ENCODE data around the gene FCGR2B. TPM values are rescaled to one million over a fixed set of nuclear protein-coding genes. Genes with fewer than 3 reads are reported as not detected.
A peak's percentile ranks its signal among the peaks of the same experiment; 100 is the strongest.
"Not testable (repeated sequence)": the region's sequence is repeated elsewhere in the genome, so short reads cannot be mapped to it uniquely, and the experiment has no call there.

The FCGR2B gene
- total RNA-seq, 2 donors from 2014 or later, result not detected

- Mint-ChIP-seq H3K4me3 (peak overlapping the region; percentile 4 to 44), H3K4me1 (ENCODE audit: low read depth) (peaks cover 23% of the 10 kb centered on the region), H3K27ac (peak overlapping the region; percentile 21)
- peak; percentile 88 to 89 for ATAC-seq (replicated peaks in 1 of 2)
- not testable (repeated sequence) for H3K9me3 Mint-ChIP-seq; H3K27me3 Mint-ChIP-seq (ENCODE audit: low read depth); H3K36me3 Mint-ChIP-seq (ENCODE audit: insufficient read depth in 2 of 2)
- DNase-seq, result peak in 1 of 2 donors; percentile 23
Observed at GRCh38 chr1:161636189-161636782, 26.7 kb upstream of the FCGR2B start.

DNA sequence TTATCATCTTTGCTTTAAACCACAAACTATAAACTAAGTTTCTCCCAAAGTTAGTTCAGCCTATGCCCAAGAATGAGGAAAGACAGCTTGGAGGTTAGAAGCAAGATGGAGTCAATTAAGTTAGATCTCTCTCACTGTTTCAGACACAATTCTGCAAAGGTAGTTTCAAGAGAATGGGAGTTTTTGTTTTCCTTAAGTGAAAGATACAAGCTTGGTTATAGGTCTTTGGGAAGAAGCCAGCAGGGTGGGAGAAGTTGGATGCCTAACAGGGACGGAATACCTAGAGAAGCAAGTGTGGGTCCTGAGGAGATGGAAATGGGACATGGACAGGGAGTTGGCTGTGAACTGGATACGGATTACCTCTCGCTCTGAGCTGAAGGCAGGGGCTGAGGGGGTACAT is 26.0 kb upstream of the FCGR2B start:
- not testable (repeated sequence) for H3K27me3 Mint-ChIP-seq (ENCODE audit: low read depth); DNase-seq; H3K9me3 Mint-ChIP-seq; ATAC-seq (replicated peaks in 1 of 2); H3K4me3 Mint-ChIP-seq; H3K27ac Mint-ChIP-seq; H3K36me3 Mint-ChIP-seq (ENCODE audit: insufficient read depth in 2 of 2)
- H3K4me1 Mint-ChIP-seq (ENCODE audit: low read depth), result peaks cover 24% of the 10 kb centered on the region

DNA sequence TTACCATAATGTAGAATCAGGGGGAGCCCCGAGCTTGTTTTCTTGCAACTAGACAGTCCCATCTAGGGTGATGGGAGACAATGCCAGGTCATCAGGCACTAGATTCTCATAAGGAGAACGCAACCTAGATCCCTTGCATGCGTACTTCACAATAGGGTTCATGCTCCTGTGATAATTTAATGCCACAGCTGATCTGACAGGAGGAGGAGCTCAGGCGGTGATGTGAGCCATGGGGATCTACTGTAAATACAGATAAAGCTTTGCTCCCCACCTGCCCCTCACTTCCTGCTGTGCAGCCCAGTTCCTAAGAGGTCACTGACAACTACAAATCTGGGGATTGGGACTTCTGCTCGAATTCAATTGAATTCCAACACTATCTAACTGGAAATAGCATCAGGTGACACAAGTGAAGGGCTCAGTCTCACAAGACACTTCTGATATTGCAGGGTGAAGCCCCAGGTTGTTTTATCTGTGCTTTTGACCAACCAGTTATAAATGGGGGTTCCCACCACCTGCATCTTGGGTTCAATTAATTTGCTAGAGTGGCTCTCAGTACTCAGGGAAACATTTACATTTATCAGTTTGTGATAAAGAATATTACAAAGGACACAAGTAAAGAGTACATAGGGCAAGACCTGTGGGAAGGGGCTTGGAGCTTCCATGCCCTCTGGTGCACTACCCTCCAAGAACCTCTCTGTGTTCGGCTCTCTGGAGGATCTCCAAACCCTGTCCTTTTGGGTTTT is 24.5 kb upstream of the FCGR2B start:
- H3K9me3 Mint-ChIP-seq; H3K27ac Mint-ChIP-seq; DNase-seq; H3K4me3 Mint-ChIP-seq; H3K36me3 Mint-ChIP-seq (ENCODE audit: insufficient read depth in 2 of 2); H3K27me3 Mint-ChIP-seq (ENCODE audit: low read depth); ATAC-seq (replicated peaks in 1 of 2): not testable (repeated sequence)
- H3K4me1 Mint-ChIP-seq (ENCODE audit: low read depth), result peaks cover 32% of the 10 kb centered on the region

GRCh38 chr1:161639203-161639602 is 23.7 kb upstream of the FCGR2B start:
- H3K27ac Mint-ChIP-seq; H3K36me3 Mint-ChIP-seq (ENCODE audit: insufficient read depth in 2 of 2); DNase-seq; H3K4me3 Mint-ChIP-seq; H3K9me3 Mint-ChIP-seq; ATAC-seq (replicated peaks in 1 of 2); H3K27me3 Mint-ChIP-seq (ENCODE audit: low read depth): not testable (repeated sequence)
- H3K4me1 Mint-ChIP-seq (ENCODE audit: low read depth), result peaks cover 32% of the 10 kb centered on the region

DNA sequence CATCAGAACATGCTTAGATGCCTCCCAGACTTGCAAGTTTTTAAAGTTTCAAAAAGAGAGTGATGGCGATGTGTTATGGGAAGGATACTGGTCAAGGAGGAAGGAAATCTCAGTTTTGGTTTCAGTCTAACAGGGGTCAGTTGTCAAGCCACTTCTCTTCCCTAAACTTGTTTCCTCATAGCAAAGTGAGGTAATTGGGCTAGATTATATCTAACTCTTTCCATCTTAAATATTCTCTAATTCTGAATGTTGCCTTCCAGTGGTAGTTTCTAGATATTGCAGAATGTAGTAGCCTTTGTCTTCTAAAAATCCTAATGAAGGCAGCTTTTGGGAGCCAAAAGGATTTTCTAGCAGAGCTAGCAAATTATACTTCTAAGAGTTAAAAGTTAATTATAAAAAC is 20.2 kb upstream of the FCGR2B start:
- not testable (repeated sequence) for DNase-seq; H3K27ac Mint-ChIP-seq; H3K36me3 Mint-ChIP-seq (ENCODE audit: insufficient read depth in 2 of 2); H3K9me3 Mint-ChIP-seq; H3K4me3 Mint-ChIP-seq
- ATAC-seq (replicated peaks in 1 of 2), result peak in 1 of 2 donors; percentile 43
- H3K27me3 Mint-ChIP-seq (ENCODE audit: low read depth), result peaks cover 22% of the 10 kb centered on the region
- peaks cover 14% of the 10 kb centered on the region for H3K4me1 Mint-ChIP-seq (ENCODE audit: low read depth)

GRCh38 chr1:161643481-161644208 is 19.3 kb upstream of the FCGR2B start:
- not testable (repeated sequence) for H3K4me3 Mint-ChIP-seq; H3K36me3 Mint-ChIP-seq (ENCODE audit: insufficient read depth in 2 of 2); DNase-seq; H3K9me3 Mint-ChIP-seq
- Mint-ChIP-seq H3K4me1 (ENCODE audit: low read depth) (peaks cover 16% of the 10 kb centered on the region), H3K27ac (peak overlapping the region; percentile 38), H3K27me3 (ENCODE audit: low read depth) (peaks cover 24% of the 10 kb centered on the region)
- ATAC-seq (replicated peaks in 1 of 2), result peak in 1 of 2 donors; percentile 41

- H3K36me3 Mint-ChIP-seq (ENCODE audit: insufficient read depth in 2 of 2); H3K4me3 Mint-ChIP-seq; ATAC-seq (replicated peaks in 1 of 2); H3K27ac Mint-ChIP-seq; DNase-seq; H3K9me3 Mint-ChIP-seq: not testable (repeated sequence)
- Mint-ChIP-seq H3K4me1 (ENCODE audit: low read depth) (peaks cover 16% of the 10 kb centered on the region), H3K27me3 (ENCODE audit: low read depth) (peaks cover 32% of the 10 kb centered on the region)
Observed at GRCh38 chr1:161644855-161645254, 18.1 kb upstream of the FCGR2B start.

- DNase-seq; H3K4me1 Mint-ChIP-seq (ENCODE audit: low read depth); H3K4me3 Mint-ChIP-seq; H3K36me3 Mint-ChIP-seq (ENCODE audit: insufficient read depth in 2 of 2); H3K27ac Mint-ChIP-seq; H3K9me3 Mint-ChIP-seq: not testable (repeated sequence)
- peaks cover 42% of the 10 kb centered on the region for H3K27me3 Mint-ChIP-seq (ENCODE audit: low read depth)
- peak; percentile 45 to 62 for ATAC-seq (replicated peaks in 1 of 2)
Observed at GRCh38 chr1:161647507-161648360, 15.2 kb upstream of the FCGR2B start.

GRCh38 chr1:161653541-161653940 is 9.4 kb upstream of the FCGR2B start:
- ATAC-seq (replicated peaks in 1 of 2); H3K9me3 Mint-ChIP-seq; H3K4me3 Mint-ChIP-seq; DNase-seq; H3K27ac Mint-ChIP-seq; H3K36me3 Mint-ChIP-seq (ENCODE audit: insufficient read depth in 2 of 2); H3K4me1 Mint-ChIP-seq (ENCODE audit: low read depth): not testable (repeated sequence)
- H3K27me3 Mint-ChIP-seq (ENCODE audit: low read depth), result peaks cover 23% of the 10 kb centered on the region

- H3K4me3 Mint-ChIP-seq; ATAC-seq (replicated peaks in 1 of 2); DNase-seq: not testable (repeated sequence)
Observed at GRCh38 chr1:161653971-161654370, 9.0 kb upstream of the FCGR2B start.

DNA sequence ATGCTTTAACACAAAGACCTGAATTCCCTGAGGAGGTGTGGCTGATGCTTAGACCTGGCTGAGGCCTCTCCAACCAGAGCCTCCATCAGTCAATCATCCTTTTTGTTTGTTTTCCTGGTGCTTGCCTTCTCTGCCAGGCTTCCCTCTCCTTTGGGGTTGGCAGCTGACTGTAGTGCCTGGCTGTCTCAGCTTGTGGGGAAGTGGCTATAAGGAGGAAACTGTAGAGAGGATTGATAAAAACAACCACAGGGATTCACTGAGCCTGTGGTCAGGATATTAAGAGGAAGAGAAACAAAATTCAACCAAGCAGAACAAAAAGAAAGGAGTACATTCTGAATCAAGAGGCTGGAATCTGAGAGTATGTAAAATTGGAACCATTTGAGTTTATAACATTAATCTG is 4.4 kb upstream of the FCGR2B start:
- not testable (repeated sequence) for H3K27ac Mint-ChIP-seq; H3K4me1 Mint-ChIP-seq (ENCODE audit: low read depth); ATAC-seq (replicated peaks in 1 of 2); H3K36me3 Mint-ChIP-seq (ENCODE audit: insufficient read depth in 2 of 2); DNase-seq; H3K27me3 Mint-ChIP-seq (ENCODE audit: low read depth); H3K4me3 Mint-ChIP-seq; H3K9me3 Mint-ChIP-seq

More at GRCh38 chr1:161653971-161654370, 9.0 kb upstream of the FCGR2B start:
- not testable (repeated sequence) for H3K36me3 Mint-ChIP-seq (ENCODE audit: insufficient read depth in 2 of 2); H3K4me1 Mint-ChIP-seq (ENCODE audit: low read depth); H3K9me3 Mint-ChIP-seq; H3K27ac Mint-ChIP-seq
- peaks cover 20% of the 10 kb centered on the region for H3K27me3 Mint-ChIP-seq (ENCODE audit: low read depth)

DNA sequence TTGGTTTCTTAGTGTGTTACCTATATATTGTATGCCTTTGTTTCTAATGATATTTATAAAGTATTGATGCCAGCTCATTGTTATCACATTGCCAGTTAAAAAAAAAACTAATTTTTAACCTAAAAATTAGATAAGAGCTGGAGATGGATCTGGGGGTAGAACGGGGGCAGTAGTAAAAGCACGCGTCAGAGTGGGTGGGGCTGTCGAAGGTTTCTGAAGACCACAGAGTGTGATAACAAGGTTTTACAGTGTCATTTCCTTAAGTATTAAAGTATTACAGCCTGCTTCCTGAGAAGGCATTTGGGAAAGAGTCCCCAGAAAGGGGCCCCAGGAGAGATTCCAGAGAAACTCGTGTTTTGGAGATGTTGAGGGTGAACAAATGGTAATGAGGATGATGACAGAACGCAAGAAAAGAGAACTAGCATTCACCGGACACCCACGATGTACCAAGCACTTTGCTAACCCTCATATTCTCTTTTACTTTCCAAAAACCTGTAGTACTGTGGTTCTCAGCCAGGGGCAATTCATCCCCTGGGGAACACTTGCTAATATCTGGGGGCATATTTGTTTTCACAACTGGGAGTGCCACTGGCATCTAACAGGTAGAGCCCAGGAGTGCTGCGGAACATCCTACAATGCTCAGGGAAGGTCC is 1.2 kb upstream of the FCGR2B start:
- not testable (repeated sequence) for H3K36me3 Mint-ChIP-seq (ENCODE audit: insufficient read depth in 2 of 2); H3K27ac Mint-ChIP-seq; H3K9me3 Mint-ChIP-seq; H3K27me3 Mint-ChIP-seq (ENCODE audit: low read depth); DNase-seq; H3K4me1 Mint-ChIP-seq (ENCODE audit: low read depth); H3K4me3 Mint-ChIP-seq
- ATAC-seq (replicated peaks in 1 of 2), result peak in 1 of 2 donors; percentile 41
